NCI-H2196 treated with DMSO at 0.1 percent for 48 hours (cell line): ENCODE data around the gene PARK7.

Experiments
- DNase-seq: peaks from one replicate; lab custom pipeline; 2025; ENCODE audit not compliant: unreplicated experiment; lab: John Stamatoyannopoulos, UW

The PARK7 gene

GRCh38 chr1:7980984-7981383 is 19.5 kb downstream of the PARK7 start:
- no peak for DNase-seq

DNA sequence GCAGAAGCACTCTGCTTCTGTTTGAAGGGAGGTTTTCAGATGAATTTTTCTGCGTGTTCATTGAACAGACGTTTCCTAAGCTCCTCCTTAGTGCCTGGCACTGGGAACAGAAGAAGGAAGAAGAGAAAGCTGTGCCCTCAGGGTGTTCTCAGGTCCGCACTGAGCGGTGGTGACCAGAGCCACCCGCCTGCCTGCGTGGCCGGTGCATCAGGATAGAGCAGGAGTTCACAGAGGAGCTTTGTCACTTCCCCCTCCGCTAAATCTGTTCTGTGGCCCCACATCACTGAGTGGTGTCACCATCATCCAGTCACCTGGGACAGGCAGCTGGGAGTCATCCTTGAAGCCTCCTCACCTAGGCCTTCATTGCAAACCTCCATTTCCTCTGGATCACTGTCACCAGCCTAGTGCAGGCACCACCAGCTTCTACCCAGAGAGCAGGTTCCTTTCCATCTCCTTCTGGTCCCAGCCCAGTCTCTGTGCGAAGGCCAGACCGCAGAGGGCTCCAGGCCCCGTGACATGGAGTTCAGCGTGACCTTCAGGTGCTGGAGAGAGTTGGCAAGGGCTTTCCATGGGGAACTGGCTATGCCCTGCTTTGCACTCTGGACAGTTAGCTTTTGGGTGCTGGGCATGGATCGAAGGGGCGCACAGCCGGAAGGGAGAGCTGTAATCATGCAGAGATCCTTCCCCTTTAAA is 21.7 kb downstream of the PARK7 start:
- no peak for DNase-seq

- DNase-seq, result no peak
Measured at GRCh38 chr1:7984811-7985210, 23.3 kb downstream of the PARK7 start.

DNA sequence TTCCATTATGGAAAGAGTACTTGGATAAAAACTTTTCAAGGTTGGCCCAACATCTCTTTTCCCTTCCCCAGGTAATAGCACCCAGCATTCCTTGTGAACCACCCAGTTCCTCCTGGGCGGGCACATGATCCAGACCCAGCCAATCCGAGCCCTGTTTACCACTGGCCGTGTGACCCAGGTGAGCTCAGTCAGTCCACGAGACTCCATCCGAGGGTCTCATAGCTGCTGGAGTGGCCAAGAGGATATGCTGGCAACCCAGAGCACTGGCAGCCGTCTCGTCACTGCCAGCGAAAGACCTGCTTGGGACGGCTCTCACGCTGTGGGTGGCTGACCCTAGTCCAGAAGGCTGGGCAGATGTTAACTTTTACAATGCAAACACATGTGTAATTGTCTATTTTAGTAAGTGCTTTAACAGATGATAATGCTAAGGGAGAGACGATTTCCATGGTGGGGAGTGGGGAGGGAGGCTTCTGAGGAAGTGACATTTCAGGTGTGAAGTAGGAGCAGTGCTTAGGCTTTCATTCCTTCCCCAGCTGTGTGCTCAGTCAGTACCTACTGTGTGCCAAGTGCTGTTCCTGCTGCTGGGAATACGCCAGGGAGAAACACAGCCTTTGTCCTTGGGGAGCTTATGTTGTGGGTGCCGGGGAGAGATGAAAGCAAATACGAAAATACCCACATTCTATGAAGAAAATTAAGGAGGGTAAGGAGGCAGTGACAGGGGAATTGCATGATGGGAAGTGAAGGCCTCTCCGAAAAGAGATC is 24.5 kb downstream of the PARK7 start:
- DNase-seq, result no peak

DNA sequence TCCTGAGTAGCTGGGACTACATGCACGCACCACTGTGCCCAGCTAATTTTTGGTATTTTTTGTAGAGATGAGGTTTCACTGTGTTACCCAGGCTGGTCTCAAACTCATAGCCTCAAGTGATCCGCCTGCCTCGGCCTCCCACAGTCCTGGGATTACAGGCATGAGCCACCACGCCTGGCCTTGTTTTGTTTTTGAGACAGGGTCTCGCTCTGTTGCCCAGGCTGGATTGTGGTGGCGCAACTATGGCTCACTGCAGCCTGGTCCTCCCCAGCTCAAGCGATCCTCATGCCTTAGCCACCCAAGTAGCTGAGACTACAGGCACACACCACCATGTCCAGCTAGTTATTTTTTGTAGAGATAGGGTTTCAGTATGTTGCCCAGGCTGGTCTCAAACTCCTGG is 26.0 kb downstream of the PARK7 start:
- DNase-seq, result no peak

- DNase-seq, result no peak
Measured at GRCh38 chr1:7988576-7988975, 27.1 kb downstream of the PARK7 start.

DNA sequence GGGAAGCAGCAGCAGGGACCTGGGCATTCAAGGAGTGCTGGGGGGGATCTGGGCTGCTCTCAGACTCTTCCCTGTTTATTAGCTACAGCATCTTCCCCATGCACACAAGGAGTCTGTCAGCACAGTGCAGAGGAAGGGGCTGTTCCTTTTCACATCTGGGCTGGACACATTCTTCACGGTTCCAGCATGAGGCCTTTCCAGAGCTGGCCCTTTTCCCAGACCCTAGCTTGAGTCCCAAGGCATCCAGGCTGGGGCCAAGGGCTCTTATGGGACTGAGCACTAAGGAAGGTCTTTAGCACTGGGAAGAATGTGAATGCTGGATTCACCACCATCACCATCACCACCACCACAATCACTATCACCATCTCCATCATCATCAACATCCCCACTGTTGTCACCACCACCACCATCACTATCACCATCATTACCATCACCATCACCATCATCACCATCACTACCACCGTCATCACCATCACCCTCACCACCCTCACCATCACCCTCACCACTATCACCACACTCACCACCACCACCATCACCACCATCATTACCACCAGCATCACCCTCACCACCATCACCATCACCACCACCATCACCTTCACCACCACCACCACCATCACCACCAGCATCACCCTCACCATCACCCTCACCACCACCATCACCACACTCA is 28.4 kb downstream of the PARK7 start:
- DNase-seq, result no peak

GRCh38 chr1:7991504-7992440 is 30.3 kb downstream of the PARK7 start:
- DNase-seq, result no peak

DNA sequence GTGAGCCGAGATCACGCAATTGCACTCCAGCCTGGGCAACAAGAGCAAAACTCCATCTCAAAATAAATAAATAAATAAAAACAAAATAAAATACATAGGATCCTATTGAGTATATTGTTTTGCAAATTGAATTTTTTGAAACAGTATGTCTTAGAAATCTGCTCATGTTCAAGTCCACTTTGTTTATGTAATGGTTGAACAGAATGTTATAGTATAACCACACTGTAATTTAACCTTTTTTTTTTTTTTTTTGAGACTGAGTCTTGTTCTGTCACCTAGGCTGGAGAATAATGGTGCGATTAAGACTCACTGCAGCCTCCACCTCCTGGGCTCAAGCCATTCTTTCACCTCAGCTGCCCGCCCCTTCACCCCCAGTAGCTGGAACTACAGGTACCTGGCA is 31.4 kb downstream of the PARK7 start:
- no peak for DNase-seq

- DNase-seq, result no peak
Measured at GRCh38 chr1:7993593-7994479, 32.3 kb downstream of the PARK7 start.

- no peak for DNase-seq
Measured at GRCh38 chr1:7994827-7995226, 33.3 kb downstream of the PARK7 start.

DNA sequence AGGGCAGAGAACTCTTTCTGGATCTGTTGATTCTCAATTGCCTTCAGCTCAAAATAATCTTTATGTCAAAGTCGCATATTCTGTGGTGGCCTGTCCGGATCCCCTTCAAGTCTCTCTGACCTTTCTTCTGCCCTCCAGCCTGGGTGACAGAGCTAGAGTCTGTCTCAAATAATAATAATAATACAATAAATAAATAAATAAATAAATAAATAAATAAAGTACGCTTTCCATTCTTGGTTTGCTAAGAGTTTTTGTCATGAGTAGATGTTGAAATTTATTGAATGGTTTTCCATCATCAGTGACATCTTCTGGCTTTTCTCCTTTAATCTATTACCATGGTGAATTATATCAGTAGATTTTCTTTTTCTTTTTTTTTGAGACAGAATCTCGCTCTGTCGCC is 33.9 kb downstream of the PARK7 start:
- DNase-seq, result no peak

DNA sequence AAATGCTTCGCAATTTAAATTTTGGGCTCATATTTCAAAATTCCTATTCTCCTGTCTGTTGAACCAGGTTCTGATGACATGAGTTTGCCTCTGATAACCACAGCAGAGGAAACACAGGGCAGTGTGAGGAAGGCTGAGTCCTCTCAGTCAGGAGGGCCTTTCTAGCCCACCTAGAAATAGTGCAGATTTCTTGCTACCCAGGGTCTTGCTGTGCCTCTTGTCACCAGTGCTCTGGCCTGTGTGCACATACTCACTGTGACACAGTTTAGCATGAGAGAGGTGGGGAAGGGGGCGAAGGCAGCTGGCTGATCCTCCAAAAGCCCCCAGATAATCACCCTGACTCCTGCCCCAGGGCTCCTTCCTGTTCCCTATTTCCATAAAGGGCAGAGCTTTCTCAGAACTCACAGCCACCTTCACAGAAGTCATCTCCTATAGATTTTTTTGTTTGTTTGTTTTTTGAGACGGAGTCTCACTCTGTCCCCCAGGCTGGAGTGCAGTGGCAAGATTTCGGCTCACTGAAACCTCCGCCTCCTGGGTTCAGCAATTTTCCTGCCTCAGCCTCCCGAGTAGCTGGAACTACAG is 40.9 kb downstream of the PARK7 start:
- DNase-seq, result no peak

- no peak for DNase-seq
Measured at GRCh38 chr1:8002921-8003320, 41.4 kb downstream of the PARK7 start.

DNA sequence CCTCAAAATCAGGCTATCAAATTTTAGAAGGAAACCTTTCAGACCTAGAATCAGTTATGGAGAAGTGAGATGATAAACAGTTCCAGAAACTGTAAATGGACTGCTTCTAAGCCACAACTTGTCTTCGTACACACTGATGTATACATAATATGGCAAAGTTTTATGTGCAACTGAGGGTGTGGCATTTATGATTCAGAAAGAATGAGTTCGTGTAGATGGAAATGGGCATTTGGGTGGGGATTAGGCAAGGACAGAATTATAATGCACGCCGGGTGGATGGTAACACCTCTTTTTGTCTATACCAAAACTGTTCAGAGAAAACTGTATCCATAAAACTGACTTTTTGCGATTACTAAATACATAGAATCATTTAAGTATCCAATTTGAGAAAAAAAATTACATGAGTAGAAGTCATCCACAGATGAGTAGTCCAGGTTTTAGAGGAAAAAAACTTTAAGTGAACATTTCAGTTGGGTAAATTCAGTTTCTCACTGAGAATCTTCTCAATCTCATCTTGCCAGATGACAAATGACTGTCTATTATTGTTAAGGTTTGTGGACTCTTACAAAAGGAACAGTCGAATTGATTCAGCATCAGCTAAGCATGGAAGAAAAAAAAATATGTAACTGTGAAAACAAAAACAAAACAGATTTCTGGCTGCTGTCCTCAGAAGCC is 42.1 kb downstream of the PARK7 start:
- DNase-seq, result no peak

DNA sequence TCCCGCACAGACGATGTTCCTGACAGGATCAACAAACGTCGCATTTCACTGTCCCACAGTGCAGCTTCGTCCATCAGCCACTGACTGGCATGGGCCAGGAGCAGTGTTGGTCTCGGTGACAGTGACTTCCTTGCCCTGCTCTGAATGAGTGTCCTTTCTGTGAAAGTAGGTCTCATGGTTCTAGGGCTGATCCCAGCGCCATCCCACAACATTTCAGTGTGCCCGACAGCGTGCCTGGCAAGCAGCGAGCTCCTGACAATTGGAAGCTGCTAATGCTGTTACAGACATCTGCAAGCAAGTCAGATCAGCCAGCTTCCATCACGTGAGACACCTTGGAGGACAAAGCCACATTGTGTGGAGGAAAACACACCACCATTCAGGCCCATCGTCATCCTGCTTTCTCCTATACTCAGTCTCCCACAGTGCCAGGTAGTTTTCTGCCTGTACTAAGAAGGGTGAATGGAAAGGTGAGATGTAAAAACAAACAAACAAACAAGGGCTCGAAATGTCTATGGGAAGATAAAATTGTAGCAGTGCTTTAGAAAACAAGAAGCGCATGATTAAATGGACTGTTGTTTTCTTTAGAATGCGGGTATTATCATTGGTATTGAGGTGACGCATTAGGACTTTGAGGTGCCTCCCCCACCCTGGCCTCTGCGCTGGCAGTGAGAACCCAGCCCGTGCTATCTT is 42.7 kb downstream of the PARK7 start:
- peak; percentile 37 for DNase-seq

- peak; percentile 42 for DNase-seq
Measured at GRCh38 chr1:8004803-8005573, 43.5 kb downstream of the PARK7 start.
